ENCODE measurements around the gene MRPL20.

The MRPL20 gene

GRCh38 chr1:1401457-1402010 lies 5.6 kb downstream of the MRPL20 start:
- Histone ChIP-seq H3K4me3 (ENCODE audit: low read depth, low read length) (no peak overlapping the region), H3K27me3 (replicated peaks) (no peaks in the 10 kb centered on the region), H3K36me3 (replicated peaks) (peaks cover 37% of the 10 kb centered on the region), H3K27ac (no peak overlapping the region)
- no peak for DNase-seq
- TF ChIP-seq CTCF (IDR thresholded peaks at IDR 0.05; ENCODE audit: low read depth, low read length, missing control alignments) = no peak
- in situ Hi-C loops (cut with HindIII; ENCODE audit: low pct_ligation_motif_present, low sequenced_read_pairs) = no loop called here

DNA sequence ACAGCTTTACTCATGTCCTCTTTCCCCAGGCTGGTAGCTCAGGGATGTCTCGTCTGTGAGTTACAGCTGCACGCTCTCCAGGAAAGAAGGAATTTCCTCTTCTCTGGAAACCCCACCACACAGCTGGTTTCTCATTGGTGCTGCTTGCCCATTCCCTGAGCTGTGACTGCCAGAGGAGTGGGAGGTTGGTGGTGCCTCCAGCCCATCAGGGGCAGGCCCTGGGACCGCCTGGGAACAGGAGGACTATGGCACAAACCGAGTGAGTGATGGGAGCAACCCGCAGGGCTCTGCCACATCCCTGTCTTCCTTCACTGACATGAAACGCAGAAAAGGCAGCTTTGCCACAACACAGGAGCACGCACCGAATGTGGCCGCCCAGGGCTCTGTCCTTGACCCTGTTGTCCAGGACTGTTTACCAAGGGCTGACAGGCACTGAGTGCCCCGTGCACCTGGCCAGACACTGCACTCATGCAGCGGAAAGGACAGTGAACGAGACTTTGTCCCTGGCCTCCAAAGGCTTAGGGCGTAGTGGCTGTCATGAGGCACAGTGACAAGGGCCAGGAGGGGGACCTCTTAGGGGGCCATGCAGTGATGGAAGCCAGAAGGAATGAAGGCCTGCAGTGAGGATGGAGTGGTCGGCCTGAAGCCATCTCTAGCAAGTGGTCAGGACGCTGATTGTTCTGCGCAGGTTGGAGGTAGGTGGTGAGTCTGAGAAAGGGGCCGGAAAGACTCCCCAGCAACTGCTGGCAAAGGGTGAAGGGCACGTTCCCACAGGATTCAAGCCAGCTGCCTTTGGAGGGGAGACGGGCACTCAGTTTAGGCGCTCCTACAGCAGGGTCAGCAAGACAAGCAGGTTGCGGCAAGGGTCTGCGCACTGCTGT lies 6.3 kb downstream of the MRPL20 start:
- in situ Hi-C loops (cut with HindIII; ENCODE audit: low pct_ligation_motif_present, low sequenced_read_pairs) = no loop called here
- Histone ChIP-seq H3K27ac (no peak overlapping the region), H3K36me3 (replicated peaks) (peaks cover 38% of the 10 kb centered on the region), H3K27me3 (replicated peaks) (no peaks in the 10 kb centered on the region), H3K4me3 (ENCODE audit: low read depth, low read length) (peak overlapping the region; percentile 97)
- no peak for DNase-seq
- TF ChIP-seq CTCF (IDR thresholded peaks at IDR 0.05; ENCODE audit: low read depth, low read length, missing control alignments) = no peak

GRCh38 chr1:1399872-1400575 lies 7.1 kb downstream of the MRPL20 start:
- Histone ChIP-seq H3K27ac (peak overlapping the region; percentile 64), H3K27me3 (replicated peaks) (no peaks in the 10 kb centered on the region), H3K36me3 (replicated peaks) (peaks cover 39% of the 10 kb centered on the region), H3K4me3 (ENCODE audit: low read depth, low read length) (peak overlapping the region; percentile 97)
- in situ Hi-C loops (cut with HindIII; ENCODE audit: low pct_ligation_motif_present, low sequenced_read_pairs) = no loop called here
- TF ChIP-seq CTCF (IDR thresholded peaks at IDR 0.05; ENCODE audit: low read depth, low read length, missing control alignments) = no peak
- no peak for DNase-seq

DNA sequence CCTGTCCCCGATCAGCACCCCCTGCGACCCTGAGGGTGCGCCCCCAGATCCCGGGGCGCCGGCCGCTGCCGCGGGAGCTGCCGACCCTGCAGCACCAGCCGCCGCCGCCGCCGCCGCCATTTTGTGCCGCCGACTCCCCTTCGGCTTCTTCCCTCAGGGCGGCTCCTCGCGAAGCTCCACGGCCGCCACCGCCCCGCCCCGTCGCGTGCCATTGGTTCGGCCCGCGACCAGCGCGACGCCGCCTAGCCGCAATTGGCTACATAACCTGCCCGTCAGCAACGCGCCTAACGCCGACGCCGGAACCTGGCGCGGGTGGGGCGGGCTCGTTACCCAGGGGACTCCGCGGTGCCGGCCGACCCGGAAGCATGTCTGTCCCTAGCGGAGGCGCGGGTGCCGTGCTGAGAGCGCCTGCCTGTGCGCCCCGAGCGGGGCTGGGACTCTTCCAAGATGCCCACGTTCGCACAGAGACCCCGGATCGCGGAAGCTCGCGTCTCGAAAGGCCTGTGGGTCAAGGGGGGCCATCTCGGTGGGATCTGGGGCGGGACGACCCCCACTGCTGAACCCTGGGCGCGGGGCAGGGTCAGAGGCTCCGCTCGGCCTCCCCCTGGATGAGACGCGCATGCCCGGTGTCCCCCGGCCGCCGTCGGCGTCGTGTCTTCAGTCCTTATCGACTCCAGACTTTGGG lies 7.8 kb downstream of the MRPL20 start, which contains the start of gene CCNL2:
Gene CCNL2 (minus strand): TSS at position 149 of the 685 bp plus-strand sequence. CDS start 29 bp downstream, at position 120.
- in situ Hi-C loops (cut with HindIII; ENCODE audit: low pct_ligation_motif_present, low sequenced_read_pairs) = no loop called here
- H3K4me3 ChIP-seq (ENCODE audit: low read depth, low read length) = peak within 1 kb of the TSS; percentile 97
- peak within 1 kb of the TSS; percentile 64 for H3K27ac ChIP-seq
- peaks cover 36% of the 10 kb centered on the region for H3K36me3 ChIP-seq (replicated peaks)
- TF ChIP-seq CTCF (IDR thresholded peaks at IDR 0.05; ENCODE audit: low read depth, low read length, missing control alignments) = peak; percentile 70
- DNase-seq = peak; percentile 97
- no peaks in the 10 kb centered on the region for H3K27me3 ChIP-seq (replicated peaks)

- Histone ChIP-seq H3K4me3 (ENCODE audit: low read depth, low read length) (peak overlapping the region; percentile 90), H3K27ac (peak overlapping the region; percentile 63), H3K27me3 (replicated peaks) (no peaks in the 10 kb centered on the region), H3K36me3 (replicated peaks) (peaks cover 42% of the 10 kb centered on the region)
- no peak for DNase-seq
- in situ Hi-C loops (cut with HindIII; ENCODE audit: low pct_ligation_motif_present, low sequenced_read_pairs) = no loop called here
- TF ChIP-seq CTCF (IDR thresholded peaks at IDR 0.05; ENCODE audit: low read depth, low read length, missing control alignments) = no peak
Observed at GRCh38 chr1:1398677-1399186, 8.4 kb downstream of the MRPL20 start.
